Measurements from ENCODE around the gene KPTN. TPM values are rescaled to one million over a fixed set of nuclear protein-coding genes. Genes with fewer than 3 reads are reported as not detected.

The KPTN gene
- 10 to 100 TPM in 1 of 10 donors, 1 to 10 TPM in 9; 6.4 to 10.2 (median 7.9) TPM for polyA plus RNA-seq (ENCODE audit: insufficient read length in 10 of 10)
- long read RNA-seq, donor 1, partial matches to known transcripts = 0 of 2 reads
- long read RNA-seq, donor 1, other reads (novel, unspliced or antisense) = 0 of 2 reads
- long read RNA-seq, donor 2, partial matches to known transcripts = 0 of 2 reads
- long read RNA-seq, donor 2, other reads (novel, unspliced or antisense) = 0 of 2 reads
- long read RNA-seq, donor 3 = 0 reads
- long read RNA-seq, donor 4, partial matches to known transcripts = 0 of 2 reads
- long read RNA-seq, donor 4, other reads (novel, unspliced or antisense) = 0 of 2 reads
- long read RNA-seq, donor 5, partial matches to known transcripts = 6 of 7 reads
- long read RNA-seq, donor 5, other reads (novel, unspliced or antisense) = 0 of 7 reads
- long read RNA-seq, donor 6, partial matches to known transcripts = 0 of 3 reads
- long read RNA-seq, donor 6, other reads (novel, unspliced or antisense) = 0 of 3 reads
- long read RNA-seq, donor 7, partial matches to known transcripts = 0 of 2 reads
- long read RNA-seq, donor 7, other reads (novel, unspliced or antisense) = 0 of 2 reads
- long read RNA-seq, donor 8, partial matches to known transcripts = 0 of 2 reads
- long read RNA-seq, donor 8, other reads (novel, unspliced or antisense) = 0 of 2 reads
- long read RNA-seq, donor 9, partial matches to known transcripts = 0 of 2 reads
- long read RNA-seq, donor 9, other reads (novel, unspliced or antisense) = 0 of 2 reads

DNA sequence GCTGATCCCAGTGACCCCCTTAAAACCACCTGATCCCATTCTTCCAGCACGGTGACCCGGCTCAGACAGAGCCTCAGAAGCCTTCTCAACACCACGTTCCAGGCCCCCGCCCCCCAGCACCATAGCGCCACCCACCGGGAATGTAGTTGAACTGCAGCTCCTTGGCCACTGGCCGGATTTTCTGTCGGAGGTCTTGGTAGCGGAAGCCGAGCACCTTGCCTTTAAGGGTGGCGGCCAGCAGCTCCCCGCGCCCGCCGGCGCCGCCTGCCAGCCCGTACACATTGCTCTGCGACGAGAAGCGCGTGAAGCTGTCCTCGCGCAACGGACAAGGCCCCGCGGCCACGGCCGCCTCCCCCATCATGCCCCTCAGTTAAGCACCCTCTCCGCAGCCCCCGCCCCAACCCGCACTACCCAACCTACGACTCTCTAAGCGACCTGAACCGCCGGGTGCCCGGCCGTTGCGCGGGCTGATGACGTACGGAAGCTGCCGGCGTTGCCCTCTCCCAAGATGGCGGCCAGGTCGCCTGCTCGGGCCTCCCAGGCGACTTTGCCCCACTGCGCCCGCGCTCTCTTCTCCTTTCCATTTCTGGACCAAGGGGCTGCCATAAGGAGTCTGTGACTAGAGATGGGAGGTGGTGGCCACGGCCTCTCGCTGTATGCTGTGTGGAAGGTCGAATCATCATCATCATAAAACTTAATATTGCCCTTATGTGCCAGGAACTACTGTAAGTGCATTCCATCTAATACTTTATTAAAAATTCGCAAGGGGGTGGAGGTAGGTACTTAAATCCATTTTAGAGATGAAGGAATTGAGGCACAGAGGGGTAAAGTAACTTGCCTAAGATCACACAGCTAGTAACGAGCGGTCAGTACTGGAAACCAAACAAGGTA lies at the start of gene KPTN:
Gene KPTN, minus strand, starts transcription at position 420 of the 891 bp plus-strand sequence. Its CDS starts 59 bp downstream, at position 361.
- DNase-seq = peak; percentile 88 to 97 (median 91)

DNA sequence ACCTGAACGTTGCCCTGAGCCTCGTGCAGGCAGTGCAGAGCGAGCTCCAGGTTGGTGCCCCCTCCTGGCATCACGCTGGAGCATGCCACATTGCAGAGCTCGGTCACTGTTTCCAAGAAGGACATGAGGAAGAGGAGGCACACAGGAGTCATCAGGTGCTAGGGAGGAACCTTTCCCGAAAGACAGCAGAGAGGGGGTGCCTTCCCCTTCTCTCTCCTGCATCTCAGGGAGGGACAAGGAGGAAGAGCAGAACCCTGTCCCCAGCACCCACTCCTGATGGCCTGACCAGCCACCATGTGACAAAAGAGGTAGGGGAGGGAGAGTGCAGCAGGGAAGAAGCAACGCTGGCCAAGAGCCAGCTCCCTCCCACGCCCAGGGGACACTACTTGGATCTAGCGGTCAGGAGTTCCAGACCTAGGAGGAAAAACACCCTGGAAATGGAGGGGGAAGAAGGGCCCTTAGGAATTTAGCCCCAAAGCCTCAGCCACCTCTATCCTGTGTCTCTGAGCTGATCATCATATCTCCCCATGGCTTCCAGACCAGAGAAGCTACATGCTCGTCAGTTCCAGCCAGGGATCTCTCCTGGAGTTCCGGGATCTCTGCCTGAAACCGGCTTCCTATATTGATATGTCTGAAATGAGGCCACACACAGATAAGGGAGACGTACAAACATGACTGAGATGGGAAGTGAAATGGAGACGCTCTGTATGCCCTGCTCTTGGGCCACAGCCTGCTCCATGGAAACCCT lies 47.8 kb upstream of the KPTN start:
- peak in 1 of 3 donors; percentile 27 for DNase-seq

DNA sequence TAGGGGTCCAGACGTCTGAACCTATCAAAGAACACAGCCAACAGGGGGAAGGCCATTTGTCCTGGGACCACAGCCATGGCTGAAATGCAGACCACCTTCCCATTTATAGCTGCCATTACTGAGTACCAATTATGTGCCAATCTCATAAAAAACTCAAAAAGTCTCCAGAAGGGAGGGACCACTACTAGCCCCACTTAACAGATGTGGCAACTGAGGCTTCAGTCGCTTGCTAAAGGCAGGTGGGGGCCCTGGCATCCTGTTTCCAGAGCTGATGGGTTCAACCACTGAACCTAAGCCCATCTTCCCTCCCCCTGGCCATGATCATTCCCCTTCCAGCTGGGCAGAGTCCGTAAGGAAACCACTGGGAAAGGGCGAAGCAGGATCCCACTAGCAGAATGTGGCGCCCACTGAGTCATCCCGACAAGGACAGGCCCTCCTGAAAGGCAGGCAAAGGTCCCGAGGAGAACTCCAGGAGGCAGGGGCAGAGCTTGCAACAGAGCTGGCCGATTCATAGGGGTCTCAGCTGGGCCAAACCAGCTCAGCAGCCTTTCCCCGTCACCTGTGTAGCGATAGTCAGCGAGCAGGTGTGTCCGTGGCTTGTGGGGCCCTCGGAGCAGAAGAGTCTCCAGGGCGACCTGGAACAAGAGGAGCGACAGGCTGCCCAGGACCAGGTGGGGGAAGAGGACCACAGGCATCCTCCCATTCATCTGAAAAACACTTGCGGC lies 45.2 kb upstream of the KPTN start:
- no peak for DNase-seq

DNA sequence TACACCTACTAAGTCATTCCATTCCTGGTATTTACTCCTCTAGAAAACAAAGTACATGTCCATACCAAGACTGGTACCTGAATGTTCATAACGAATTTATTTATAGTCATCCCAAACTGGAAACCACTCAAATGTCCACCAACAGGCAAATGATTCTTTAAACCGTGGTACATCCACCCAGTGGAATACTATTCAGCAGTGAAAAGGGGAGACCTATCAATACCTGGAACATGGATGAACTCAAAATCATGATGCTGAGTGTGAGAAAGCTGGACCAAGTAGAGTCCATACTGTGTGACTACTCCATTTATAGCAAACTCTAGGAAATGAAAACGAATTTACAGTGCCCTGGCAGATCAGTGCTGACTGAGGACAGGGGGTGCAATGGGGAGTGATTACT lies 42.8 kb upstream of the KPTN start:
- no peak for DNase-seq

DNA sequence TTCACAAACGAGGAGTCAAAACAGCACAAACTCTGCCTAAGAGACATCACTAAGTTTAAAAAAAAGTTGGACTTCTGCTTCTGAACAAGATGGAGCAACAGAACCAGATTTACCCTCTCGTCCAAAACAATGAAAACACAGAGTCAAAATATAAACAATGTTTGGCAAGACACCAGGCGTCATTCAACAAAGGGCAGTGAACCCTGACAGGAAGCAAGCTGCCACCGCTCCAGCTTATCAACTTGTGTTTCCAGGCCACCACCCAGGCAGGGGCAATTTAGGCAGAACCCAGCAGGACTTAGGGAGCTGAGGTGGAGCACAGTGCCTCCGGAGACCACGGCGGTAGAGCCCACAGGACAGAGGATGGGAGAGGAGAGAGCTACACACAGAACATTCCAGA lies 39.5 kb upstream of the KPTN start:
- DNase-seq = no peak

DNA sequence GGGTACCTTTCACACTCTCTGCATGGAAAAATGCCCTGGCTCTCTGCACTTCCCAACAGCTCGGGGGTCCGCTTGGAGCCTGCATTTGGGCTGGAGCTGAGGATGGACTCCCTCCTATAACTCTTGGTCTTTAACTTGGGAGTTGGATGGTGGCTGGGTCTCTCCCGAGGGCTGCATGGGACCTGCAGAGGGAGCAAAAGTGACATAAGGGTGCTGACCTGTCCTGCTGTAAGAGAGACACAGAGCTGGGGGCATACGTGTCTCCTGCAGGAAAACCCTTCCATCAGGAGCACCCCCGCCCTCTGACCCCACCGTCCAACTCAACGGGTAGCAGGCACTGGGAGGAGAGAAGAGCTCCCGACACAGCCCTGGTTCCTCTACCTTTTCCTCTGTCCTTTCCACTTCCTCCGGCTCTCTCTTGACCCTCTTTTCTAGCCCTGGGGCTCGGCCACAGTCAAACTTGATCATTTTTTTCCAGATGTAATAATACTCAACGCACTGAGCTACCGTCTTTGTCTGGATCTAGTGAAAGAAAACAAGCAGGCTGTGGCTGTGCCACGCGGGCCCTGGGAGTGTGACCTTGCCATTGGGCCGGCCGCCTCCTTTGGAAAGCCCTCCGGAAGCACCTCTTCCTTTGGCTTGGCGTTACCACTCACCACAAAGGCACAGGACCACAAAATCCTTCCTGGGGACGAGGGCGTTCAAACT lies 37.6 kb upstream of the KPTN start:
- no peak for DNase-seq

DNA sequence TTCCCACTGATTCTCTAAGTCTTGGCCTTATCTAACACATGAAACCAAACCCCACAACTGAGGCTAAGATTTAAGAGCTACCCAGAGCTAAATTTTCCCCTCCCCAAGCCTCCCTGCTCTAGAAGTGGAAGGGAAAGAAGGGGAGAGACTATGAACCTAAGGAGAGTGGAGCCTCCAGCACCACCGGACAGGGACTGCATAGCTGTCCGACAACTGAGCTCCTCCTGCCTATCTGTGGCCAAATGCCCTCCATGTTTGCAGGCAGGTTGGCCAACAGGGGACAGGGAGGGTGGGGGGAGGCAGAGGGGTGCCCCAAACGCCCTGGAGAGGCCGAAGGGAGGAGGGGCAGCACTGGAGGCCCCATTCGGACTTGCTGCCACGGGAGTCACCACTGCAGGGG lies 36.8 kb upstream of the KPTN start:
- DNase-seq = no peak

DNA sequence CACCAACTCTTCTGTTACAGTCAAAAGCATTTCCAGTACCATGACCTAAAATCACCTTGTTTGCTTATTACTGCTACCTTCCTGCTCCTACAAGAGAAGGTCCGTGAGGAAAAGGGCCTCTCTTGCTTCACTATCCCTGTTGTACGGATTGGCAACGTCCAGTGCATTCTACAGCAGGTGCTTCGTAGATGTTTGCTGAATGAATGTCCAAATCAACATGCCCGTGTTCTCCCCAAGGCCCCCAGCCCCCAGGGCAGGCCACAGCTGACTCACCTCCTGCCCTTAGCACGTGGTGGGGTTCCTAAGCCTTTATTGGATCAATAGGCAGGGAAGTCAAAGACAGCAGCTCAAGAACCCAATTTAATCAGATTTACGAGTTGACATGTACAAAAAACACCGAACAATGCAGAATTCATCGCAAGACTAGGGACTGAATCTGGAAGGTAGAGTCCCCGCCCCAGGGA lies 36.4 kb upstream of the KPTN start:
- DNase-seq = no peak

DNA sequence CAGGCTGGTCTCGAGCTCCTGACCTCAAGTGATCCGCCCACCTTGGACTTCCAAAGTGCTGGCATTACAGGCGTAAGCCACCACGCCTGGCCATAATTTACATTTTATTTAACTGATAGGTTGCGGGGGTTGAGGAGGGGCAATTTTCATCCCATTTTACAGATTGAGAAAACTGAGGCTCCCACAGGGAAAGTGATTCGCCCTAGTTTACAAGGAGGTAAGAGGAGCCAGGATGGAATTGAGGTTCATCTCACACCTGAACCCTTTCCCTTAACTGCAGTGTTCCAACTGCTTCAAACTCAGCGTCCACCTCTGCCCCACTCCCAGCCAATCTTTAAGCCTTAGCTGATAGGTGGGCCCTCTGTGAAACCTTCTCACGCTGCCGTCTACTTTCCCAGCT lies 34.8 kb upstream of the KPTN start:
- DNase-seq = no peak

DNA sequence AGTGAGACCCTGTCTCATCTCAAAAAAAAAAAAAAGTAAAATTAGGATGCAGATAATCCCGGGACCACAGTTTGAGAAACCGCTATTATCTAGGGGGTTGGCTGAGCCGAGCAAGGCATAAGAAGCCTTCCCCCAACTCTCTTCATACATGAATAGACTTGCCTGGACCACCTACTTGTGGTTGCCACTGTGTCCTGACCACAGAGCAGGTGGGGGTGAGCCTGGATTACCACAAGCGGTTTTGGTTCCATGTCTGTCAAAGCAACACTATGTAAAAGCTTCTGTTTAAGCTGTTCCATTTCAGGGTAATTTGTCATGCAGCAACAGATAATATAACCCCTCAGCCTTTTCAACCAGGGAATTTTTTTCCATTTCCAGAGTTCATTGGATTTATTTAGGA lies 34.1 kb upstream of the KPTN start:
- no peak for DNase-seq

DNA sequence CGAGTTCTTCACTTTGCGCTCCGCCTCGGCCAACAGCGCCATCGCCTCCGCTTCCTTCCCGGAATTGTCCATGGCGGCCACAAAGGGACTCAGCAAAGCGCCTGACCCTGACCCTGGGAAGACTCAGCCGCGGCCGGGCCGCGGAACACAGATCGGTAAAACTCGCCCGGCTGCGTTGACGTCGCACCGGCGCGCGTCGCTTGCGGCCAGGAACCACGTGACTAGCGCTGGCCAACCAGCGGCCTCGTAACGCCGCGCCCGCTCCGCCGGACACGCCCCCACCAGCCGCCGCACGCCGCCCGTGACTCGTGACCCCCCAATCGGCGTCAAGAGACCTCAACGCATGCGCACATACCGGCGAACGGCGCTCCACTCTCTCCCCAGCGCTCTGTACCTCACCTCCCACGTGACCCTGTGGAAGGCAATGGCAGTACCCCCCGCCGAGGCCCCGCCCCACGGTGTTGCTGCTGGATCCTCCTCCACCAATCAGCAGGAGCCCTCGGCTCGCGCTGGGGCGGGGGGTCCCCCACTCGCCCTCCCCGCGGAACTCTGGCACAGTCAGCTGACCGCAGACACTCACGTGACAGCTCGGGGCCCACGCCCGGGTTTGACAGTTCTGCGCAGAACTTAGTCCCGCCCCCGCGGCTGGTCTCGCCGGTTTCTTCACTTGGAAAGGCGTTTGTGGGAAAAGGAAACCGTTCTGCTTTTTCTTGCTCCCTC lies 31.0 kb upstream of the KPTN start, which contains the start of gene NAPA:
Gene NAPA, minus strand, starts transcription at position 195 of the 720 bp plus-strand sequence. Its CDS starts 123 bp downstream, at position 72.
- DNase-seq = peak; percentile 100

DNA sequence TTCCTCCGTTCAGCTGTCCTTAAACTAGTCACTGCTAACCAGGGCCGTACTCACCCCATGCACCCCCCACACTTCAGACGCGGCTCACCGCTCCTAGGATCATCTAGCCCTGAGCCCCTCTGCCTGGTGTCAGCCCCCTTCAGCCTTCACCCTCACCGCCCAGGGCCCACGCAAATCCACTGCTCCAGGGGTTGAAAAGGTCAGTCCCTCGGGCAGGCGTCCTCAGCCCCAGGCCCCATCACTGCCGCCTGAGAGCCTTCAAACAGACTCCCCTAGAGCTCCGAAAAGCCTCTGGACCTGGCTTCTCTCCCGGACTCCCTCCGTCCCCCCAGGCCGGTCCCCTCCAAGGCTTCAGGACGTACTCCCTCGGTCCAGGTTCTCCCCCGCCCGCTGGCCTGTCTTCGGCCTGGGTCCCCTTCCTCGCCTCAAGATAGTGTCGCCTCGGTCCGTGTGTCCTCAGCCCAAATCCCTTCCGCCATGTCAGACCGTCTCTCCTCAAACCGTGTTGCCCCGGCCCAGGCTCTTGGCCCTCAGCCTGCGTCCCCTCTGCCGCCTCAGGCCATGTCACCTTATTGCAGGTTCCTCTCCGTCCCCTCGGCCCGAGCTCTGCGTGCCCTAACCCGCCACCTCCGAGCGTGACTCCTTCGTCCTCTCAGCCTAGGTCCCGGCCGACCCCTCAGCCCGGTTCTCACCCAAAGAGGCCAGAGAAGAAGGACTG lies 30.3 kb upstream of the KPTN start:
- DNase-seq = no peak

DNA sequence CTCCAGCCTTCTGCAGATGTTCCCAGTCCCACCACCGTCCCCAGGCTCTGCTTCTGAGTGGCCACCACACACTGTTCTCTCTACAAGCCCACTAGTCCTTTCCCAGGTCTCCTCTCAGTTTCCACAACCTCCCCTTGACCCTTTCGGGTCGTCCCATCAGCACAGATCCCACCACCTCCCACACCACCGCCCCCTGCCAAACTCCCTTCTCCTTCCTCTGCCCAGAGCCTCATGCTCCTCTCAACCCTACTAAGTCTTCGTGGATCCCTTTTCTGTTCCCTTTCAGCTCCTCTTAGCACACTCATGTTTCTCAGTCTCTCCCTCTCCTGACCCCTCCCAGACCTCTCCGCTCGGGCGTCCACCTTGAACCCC lies 28.9 kb upstream of the KPTN start:
- DNase-seq = no peak

DNA sequence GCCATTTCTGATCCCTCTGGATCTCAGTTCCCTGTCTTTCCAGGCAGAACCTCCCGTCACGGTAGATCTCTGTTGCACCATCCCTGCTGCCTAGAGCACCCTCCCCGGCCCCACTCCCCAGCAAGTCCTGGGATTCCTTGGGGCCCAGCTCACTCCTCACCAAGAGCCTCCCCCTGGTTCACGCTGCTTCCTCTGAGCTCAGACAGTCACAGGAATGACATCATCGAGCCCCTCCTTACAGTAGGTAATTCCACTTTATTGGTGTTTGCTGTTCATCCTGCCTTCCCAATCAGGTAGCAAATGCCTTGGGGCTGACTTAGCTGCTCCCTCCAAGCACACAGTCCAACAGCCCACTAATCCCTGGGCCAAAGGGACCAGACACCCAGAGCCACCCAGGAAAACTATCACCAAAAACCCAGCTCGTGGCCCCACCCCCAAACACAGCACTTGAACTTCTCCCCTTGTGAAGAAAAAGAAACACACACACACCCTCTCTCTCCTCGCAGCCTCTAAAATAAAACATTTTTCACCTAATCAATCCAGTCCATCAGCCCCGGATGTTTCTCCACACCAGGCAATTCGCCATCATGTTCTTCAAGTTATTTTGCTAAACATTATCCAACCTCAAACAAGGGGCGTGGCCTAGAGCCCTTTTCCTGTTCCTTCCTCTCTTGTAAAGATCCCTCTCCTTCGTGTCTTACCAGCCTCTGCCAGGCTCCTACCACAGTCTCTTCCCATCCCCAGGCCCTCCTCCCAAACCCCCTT lies 28.3 kb upstream of the KPTN start:
- no peak for DNase-seq

DNA sequence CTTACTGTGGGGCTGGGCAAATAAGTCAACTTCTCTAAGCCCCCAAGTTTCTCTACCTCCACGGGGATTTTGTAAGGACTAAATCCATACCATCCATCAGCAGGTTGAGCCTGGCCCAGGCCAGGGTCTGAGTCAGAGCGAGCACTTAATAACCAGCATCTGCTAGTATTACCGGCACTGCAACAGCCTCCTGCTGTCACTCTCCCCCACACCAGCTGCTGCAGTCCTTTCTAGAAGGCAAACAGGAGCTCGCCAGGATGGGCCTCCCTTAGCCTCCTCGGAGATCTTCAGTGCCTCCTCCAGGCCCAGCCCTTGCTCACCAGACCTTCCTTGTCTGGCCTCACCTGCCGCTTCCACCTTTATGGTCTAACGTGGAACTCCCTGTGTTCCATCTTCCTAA lies 27.7 kb upstream of the KPTN start:
- no peak for DNase-seq

DNA sequence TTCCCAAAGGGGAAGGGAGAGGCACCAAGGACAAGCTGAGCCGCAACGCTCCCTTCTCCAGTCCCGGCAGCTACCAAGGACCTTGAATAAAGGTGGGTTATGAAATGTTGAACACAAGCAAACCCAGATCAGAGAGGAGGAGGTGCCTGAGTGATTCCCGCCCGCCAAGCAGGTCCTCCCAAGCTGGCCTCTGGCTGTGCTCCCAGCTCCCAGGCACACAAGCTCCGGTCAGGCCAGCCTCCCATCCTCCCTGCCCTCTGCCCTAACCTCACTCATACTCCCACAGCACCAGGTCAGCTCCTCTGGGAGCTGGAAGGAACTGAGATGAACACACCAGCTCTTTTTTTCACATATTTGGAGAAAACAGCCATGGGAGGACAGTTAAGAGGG lies 27.1 kb upstream of the KPTN start:
- DNase-seq = no peak

DNA sequence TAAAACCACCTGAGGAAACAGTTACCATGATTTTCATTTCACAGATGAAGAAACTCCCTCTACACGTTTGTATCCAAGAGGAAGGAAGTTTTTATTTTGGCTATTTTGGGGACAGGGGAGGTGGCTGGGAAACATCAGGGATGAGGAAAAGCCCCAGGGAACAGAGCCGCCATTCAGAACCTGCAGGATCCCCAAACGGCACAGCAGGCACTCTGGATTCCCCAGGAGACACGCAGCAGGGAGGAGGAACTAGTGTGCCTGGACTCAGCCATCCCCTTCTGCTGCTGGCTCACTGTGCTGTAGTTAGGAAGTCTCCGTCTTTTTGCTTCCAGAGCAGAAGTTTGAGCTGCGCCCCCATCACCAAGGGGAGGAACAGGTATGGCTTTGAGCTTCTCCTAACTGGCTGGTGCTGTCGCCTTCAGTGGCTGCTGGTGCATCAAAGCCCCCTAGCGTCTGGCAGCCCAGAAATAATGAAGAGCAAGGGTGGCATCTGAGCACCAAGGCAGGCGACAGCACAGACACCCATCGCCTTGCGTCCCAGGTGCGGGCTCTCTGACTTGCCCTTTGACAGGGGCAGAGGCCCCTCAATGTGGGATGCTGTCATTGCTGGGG lies 26.6 kb upstream of the KPTN start:
- no peak for DNase-seq
